H9 (cell line): Measurements from ENCODE around the gene MMP24OS. TPM values are rescaled to one million over a fixed set of nuclear protein-coding genes. Genes with fewer than 3 reads are reported as not detected.
A peak's percentile ranks its signal among the peaks of the same experiment; 100 is the strongest.

ENCODE experiments used
- DNase-seq: peaks from one replicate; pipeline ENCODE4 v3.0.0-alpha.2; 2017
- H2AFZ ChIP-seq: one replicate; pipeline ENCODE4 v1.6.1; 2013; ENCODE audit warnings: mild to moderate bottlenecking, low read length, control low read depth, moderate library complexity
- H2AK5ac ChIP-seq: 2 replicates; pipeline ENCODE4 v1.6.1; 2013; ENCODE audit warnings: low read length, control low read depth, mixed read lengths; ENCODE audit not compliant: insufficient read length
- H2BK120ac ChIP-seq: one replicate; pipeline ENCODE4 v1.6.1; 2013; ENCODE audit warnings: low read depth, mild to moderate bottlenecking, low read length, control low read depth, inconsistent platforms; ENCODE audit not compliant: poor library complexity, severe bottlenecking
- H2BK12ac ChIP-seq: 2 replicates; pipeline ENCODE4 v1.6.1; 2013; ENCODE audit warnings: low read length, control low read depth, mixed read lengths, low read depth; ENCODE audit not compliant: insufficient read length
- H2BK15ac ChIP-seq: 2 replicates; pipeline ENCODE4 v1.6.1; 2013; ENCODE audit warnings: low read depth, low read length, control low read depth
- H2BK20ac ChIP-seq: one replicate; pipeline ENCODE4 v1.6.1; 2013; ENCODE audit warnings: low read depth, mild to moderate bottlenecking, low read length, control low read depth, inconsistent platforms; ENCODE audit not compliant: poor library complexity, severe bottlenecking
- H2BK5ac ChIP-seq: 2 replicates; pipeline ENCODE4 v1.6.1; 2013; ENCODE audit warnings: low read length, control low read depth, mixed read lengths; ENCODE audit not compliant: insufficient read length
- H3K14ac ChIP-seq: 2 replicates; pipeline ENCODE4 v1.6.1; 2013; ENCODE audit warnings: low read length, control low read depth; ENCODE audit not compliant: insufficient read depth
- H3K18ac ChIP-seq: 2 replicates; pipeline ENCODE4 v1.6.1; 2013; ENCODE audit warnings: low read depth, mild to moderate bottlenecking, mixed read lengths, low read length, control low read depth; ENCODE audit not compliant: insufficient read length
- H3K23ac ChIP-seq: 2 replicates; pipeline ENCODE4 v1.6.1; 2013; ENCODE audit warnings: low read length, control low read depth, mixed read lengths, low read depth; ENCODE audit not compliant: insufficient read length
- H3K23me2 ChIP-seq: 2 replicates; pipeline ENCODE4 v1.6.1; 2013; ENCODE audit warnings: low read depth, mild to moderate bottlenecking, mixed read lengths, low read length, control low read depth; ENCODE audit not compliant: insufficient read length, poor library complexity, severe bottlenecking
- H3K27ac ChIP-seq: 2 replicates; pipeline ENCODE4 v1.5.1; 2013; ENCODE audit warnings: low read length, control low read depth, mixed read lengths, low read depth; ENCODE audit not compliant: insufficient read length
- H3K27me3 ChIP-seq: 2 replicates; pipeline ENCODE4 v1.6.1; 2013; ENCODE audit warnings: low read length, control low read depth, inconsistent platforms; ENCODE audit not compliant: insufficient read depth
- H3K4ac ChIP-seq: 2 replicates; pipeline ENCODE4 v1.6.1; 2013; ENCODE audit warnings: low read depth, mild to moderate bottlenecking, control low read depth, inconsistent platforms, low read length, moderate library complexity
- H3K4me1 ChIP-seq: 2 replicates; pipeline ENCODE4 v1.6.1; 2013; ENCODE audit warnings: low read length, control low read depth, inconsistent platforms; ENCODE audit not compliant: insufficient read depth
- H3K4me2 ChIP-seq: 2 replicates; pipeline ENCODE4 v1.6.1; 2013; ENCODE audit warnings: low read length, control low read depth, mixed read lengths; ENCODE audit not compliant: insufficient read length, insufficient read depth
- H3K56ac ChIP-seq: 2 replicates; pipeline ENCODE4 v1.6.1; 2013; ENCODE audit warnings: low read depth, mild to moderate bottlenecking, mixed read lengths, low read length, control low read depth; ENCODE audit not compliant: insufficient read length
- H3K79me1 ChIP-seq: 2 replicates; pipeline ENCODE4 v1.6.1; 2013; ENCODE audit warnings: low read depth, mild to moderate bottlenecking, moderate library complexity, low read length, control low read depth, inconsistent platforms; ENCODE audit not compliant: insufficient read depth, poor library complexity, severe bottlenecking
- H3K79me2 ChIP-seq: 2 replicates; pipeline ENCODE4 v1.6.1; 2013; ENCODE audit warnings: low read length, control low read depth, inconsistent platforms; ENCODE audit not compliant: insufficient read depth
- H3K9ac ChIP-seq: 2 replicates; pipeline ENCODE4 v1.6.1; 2013; ENCODE audit warnings: low read length, control low read depth, mixed read lengths; ENCODE audit not compliant: insufficient read length; ENCODE audit errors: extremely low read depth
- H3K9me3 ChIP-seq: one replicate; pipeline ENCODE4 v1.6.1; 2013; ENCODE audit warnings: low read depth, low read length, inconsistent platforms; ENCODE audit not compliant: control insufficient read depth
- H3T11ph ChIP-seq: one replicate; pipeline ENCODE4 v1.6.1; 2013; ENCODE audit warnings: mild to moderate bottlenecking, low read length, control low read depth, inconsistent platforms
- H4K20me1 ChIP-seq: one replicate; pipeline ENCODE4 v1.6.1; 2013; ENCODE audit not compliant: control insufficient read depth, insufficient read length, insufficient read depth
- H4K5ac ChIP-seq: 2 replicates; pipeline ENCODE4 v1.6.1; 2013; ENCODE audit warnings: low read depth, mild to moderate bottlenecking, mixed read lengths, low read length, control low read depth; ENCODE audit not compliant: insufficient read length
- H4K8ac ChIP-seq: replicated peaks from 2 replicates; pipeline ENCODE4 v1.6.1; 2013; ENCODE audit warnings: low read length, control low read depth, mixed read lengths, low read depth; ENCODE audit not compliant: insufficient read length
- H4K91ac ChIP-seq: 2 replicates; pipeline ENCODE4 v1.6.1; 2013; ENCODE audit warnings: low read depth, mild to moderate bottlenecking, moderate library complexity, mixed read lengths, low read length, control low read depth; ENCODE audit not compliant: insufficient read length
- H3K27ac Mint-ChIP-seq, 3 experiments: 2 replicates in 2 of 3; 3 replicates in 1 of 3; pipeline ENCODE4 v1.8.0; 2020 to 2021; ENCODE audit warnings: mixed read lengths in 3 of 3, mild to moderate bottlenecking in 1 of 3, moderate library complexity in 1 of 3
- H3K27me3 Mint-ChIP-seq: 2 replicates; pipeline ENCODE4 v1.8.0; 2021; ENCODE audit warnings: low read depth, mild to moderate bottlenecking, moderate library complexity, mixed read lengths
- H3K36me3 Mint-ChIP-seq, 3 experiments: 2 replicates in 2 of 3; 3 replicates in 1 of 3; pipeline ENCODE4 v1.8.0; 2020 to 2021; ENCODE audit warnings: low read depth in 3 of 3, mixed read lengths in 3 of 3; ENCODE audit not compliant: insufficient read depth in 1 of 3
- H3K4me1 Mint-ChIP-seq, 2 experiments: 2 replicates each; pipeline ENCODE4 v1.8.0; 2020; ENCODE audit warnings: mixed read lengths in 2 of 2
- H3K4me3 Mint-ChIP-seq, 2 experiments: 2 replicates in 1 of 2; 3 replicates in 1 of 2; pipeline ENCODE4 v1.8.0; 2020 to 2021; ENCODE audit warnings: mild to moderate bottlenecking in 2 of 2, mixed read lengths in 2 of 2, moderate library complexity in 1 of 2
- H3K9me3 Mint-ChIP-seq, 2 experiments: 2 replicates in 1 of 2; 3 replicates in 1 of 2; pipeline ENCODE4 v1.8.0; 2020; ENCODE audit warnings: mild to moderate bottlenecking in 2 of 2, mixed read lengths in 2 of 2, moderate library complexity in 1 of 2
- WGBS: extraction: QIAGEN DNeasy Blood & Tissue Kit; methylation state at CpG from one replicate; pipeline ENCODE4 v1.1.7; 2013; ENCODE audit warnings: missing lambda C conversion rate, low lambda C conversion rate, mixed read lengths; ENCODE audit not compliant: insufficient read length; ENCODE audit errors: extremely low coverage; 5-methylcytosine and 5-hydroxymethylcytosine counted together
- total RNA-seq: library from RNA; stranded (reverse); gene quantifications from 2 replicates; pipeline ENCODE4 v1.2.1, GENCODE V29; 2021
- TF ChIP-seq, protein P1 (sequence below): fragments of 200-600 bp; sonication (generic); conservative IDR thresholded peaks from 3 replicates; pipeline ENCODE4 v1.8.0; 2021; ENCODE audit warnings: antibody characterized with exemption, mild to moderate bottlenecking

The MMP24OS gene
- total RNA-seq, 1 experiment from 2014 or later, result 43.8 TPM

DNA sequence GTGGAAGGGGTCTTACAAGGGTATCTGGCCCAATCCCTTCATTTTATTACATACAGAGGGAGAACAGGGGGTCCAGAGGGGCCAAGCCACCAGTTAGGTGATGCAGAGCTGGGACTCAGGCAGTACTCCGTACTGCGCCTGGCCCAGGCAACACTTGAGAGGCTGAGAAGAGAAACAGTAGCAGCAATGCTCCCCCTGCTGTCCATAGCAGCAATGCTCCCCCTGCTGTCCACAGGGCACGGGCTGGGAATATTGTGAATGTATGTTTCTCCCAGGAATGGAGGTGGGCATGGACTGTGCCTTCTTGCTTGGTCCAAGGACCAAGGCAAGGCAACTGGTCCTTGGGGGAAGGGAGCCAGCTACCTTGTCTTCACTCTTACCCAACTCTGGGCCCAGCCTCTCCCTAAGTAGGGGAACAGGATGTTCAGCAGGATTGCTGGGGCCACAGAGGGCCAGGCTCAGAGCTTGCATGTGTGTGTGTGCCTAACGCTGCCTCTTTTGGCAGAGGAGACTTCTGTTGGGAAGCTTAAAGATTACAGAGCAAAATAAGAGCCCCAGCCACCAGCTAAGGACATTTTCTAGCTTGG is 29.1 kb upstream of the MMP24OS start:
- Histone ChIP-seq H3K79me2 (no peaks in the 10 kb centered on the region), H3K27ac (no peak overlapping the region), H2AK5ac (no peak overlapping the region), H3K23me2 (peaks cover 4% of the 10 kb centered on the region), H2BK120ac (no peak overlapping the region), H2BK15ac (no peak overlapping the region), H2BK12ac (no peak overlapping the region), H3K56ac (no peak overlapping the region), H3K4me1 (peaks cover 6% of the 10 kb centered on the region; the same call in 1 of the 2 replicates), H3K14ac (no peak overlapping the region), H3K4me2 (no peak overlapping the region), H3K23ac (no peak overlapping the region), H4K91ac (no peak overlapping the region), H3K9ac (no peak overlapping the region), H3K18ac (no peak overlapping the region), H2AFZ (no peak overlapping the region), H3K79me1 (no peaks in the 10 kb centered on the region), H3K9me3 (no peaks in the 10 kb centered on the region), H2BK20ac (no peak overlapping the region), H4K20me1 (no peaks in the 10 kb centered on the region), H3T11ph (no peak overlapping the region), H4K5ac (no peak overlapping the region), H3K27me3 (no peaks in the 10 kb centered on the region), H3K4ac (no peak overlapping the region), H4K8ac (no peak overlapping the region), H2BK5ac (no peak overlapping the region)
- Mint-ChIP-seq H3K27me3 (no peaks in the 10 kb centered on the region), H3K9me3 (no peaks in the 10 kb centered on the region), H3K4me3 (no peak overlapping the region), H3K36me3 (peaks cover 0 to 6% (median 2%) of the 10 kb centered on the region in 3 experiments; a peak in 4 of 7 replicates), H3K4me1 (peaks cover 23 to 26% of the 10 kb centered on the region in 2 experiments), H3K27ac (peak overlapping the region in 1 of 3 experiments; percentile 87; a peak in 3 of 7 replicates)
- TF ChIP-seq, protein P1, sequence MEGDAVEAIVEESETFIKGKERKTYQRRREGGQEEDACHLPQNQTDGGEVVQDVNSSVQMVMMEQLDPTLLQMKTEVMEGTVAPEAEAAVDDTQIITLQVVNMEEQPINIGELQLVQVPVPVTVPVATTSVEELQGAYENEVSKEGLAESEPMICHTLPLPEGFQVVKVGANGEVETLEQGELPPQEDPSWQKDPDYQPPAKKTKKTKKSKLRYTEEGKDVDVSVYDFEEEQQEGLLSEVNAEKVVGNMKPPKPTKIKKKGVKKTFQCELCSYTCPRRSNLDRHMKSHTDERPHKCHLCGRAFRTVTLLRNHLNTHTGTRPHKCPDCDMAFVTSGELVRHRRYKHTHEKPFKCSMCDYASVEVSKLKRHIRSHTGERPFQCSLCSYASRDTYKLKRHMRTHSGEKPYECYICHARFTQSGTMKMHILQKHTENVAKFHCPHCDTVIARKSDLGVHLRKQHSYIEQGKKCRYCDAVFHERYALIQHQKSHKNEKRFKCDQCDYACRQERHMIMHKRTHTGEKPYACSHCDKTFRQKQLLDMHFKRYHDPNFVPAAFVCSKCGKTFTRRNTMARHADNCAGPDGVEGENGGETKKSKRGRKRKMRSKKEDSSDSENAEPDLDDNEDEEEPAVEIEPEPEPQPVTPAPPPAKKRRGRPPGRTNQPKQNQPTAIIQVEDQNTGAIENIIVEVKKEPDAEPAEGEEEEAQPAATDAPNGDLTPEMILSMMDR, result peak; percentile 91
- DNase-seq, result peak; percentile 82
- no CpG with 5 or more reads among the region's 4 CpGs for WGBS
